Hematopoietic multipotent progenitor cell treated with erythropoietin and hydrocortisone succinate and interleukin-3 and kit ligand, for 8 days (in vitro differentiated cells): ENCODE measurements around the gene NEU1.
"Not testable (repeated sequence)": the region's sequence is repeated elsewhere in the genome, so short reads cannot be mapped to it uniquely, and the experiment has no call there.

Experiments used
- DNase-seq: peaks from one replicate; pipeline ENCODE4 v3.0.0-alpha.2; 2015

Gene NEU1

GRCh38 chr6:31837369-31838113 lies 25.1 kb downstream of the NEU1 start:
- peak; percentile 14 for DNase-seq

GRCh38 chr6:31836474-31837368 lies 25.9 kb downstream of the NEU1 start:
- peak; percentile 41 for DNase-seq

- DNase-seq = peak; percentile 27
These were observed 26.6 kb downstream of the NEU1 start for GRCh38 chr6:31836047-31836473.

GRCh38 chr6:31834367-31835250 lies 28.0 kb downstream of the NEU1 start:
- DNase-seq = peak; percentile 89

GRCh38 chr6:31831350-31832215 lies 31.0 kb downstream of the NEU1 start:
- no peak for DNase-seq

- no peak for DNase-seq
These were observed 31.7 kb downstream of the NEU1 start for GRCh38 chr6:31830886-31831335.

- DNase-seq = peak; percentile 78
These were observed 32.9 kb downstream of the NEU1 start for GRCh38 chr6:31829633-31830283.

GRCh38 chr6:31827286-31828079 lies 35.1 kb downstream of the NEU1 start, which contains the start of gene HSPA1B:
HSPA1B (plus strand) TSS chr6:31827738; CDS start chr6:31827951, 213 bp downstream.
- DNase-seq = peak; percentile 100

GRCh38 chr6:31826793-31827285 lies 35.8 kb downstream of the NEU1 start:
- no peak for DNase-seq

GRCh38 chr6:31825553-31825952 lies 37.1 kb downstream of the NEU1 start:
- no peak for DNase-seq

GRCh38 chr6:31823592-31824196 lies 38.9 kb downstream of the NEU1 start:
- not testable (repeated sequence) for DNase-seq

- DNase-seq = peak; percentile 93
These were observed 40.4 kb downstream of the NEU1 start for GRCh38 chr6:31822036-31822821.

- peak; percentile 69 for DNase-seq
These were observed 41.2 kb downstream of the NEU1 start for GRCh38 chr6:31821301-31822035.

GRCh38 chr6:31820399-31820798 lies 42.2 kb downstream of the NEU1 start:
- DNase-seq = not testable (repeated sequence)

GRCh38 chr6:31819871-31820299 lies 42.7 kb downstream of the NEU1 start:
- no peak for DNase-seq

- DNase-seq = not testable (repeated sequence)
These were observed 44.6 kb downstream of the NEU1 start for GRCh38 chr6:31817929-31818511.

- peak; percentile 21 for DNase-seq
These were observed 45.3 kb downstream of the NEU1 start for GRCh38 chr6:31817133-31817928.
